A204.1 (cell line): ENCODE measurements around the gene RLN3.

ENCODE experiments used
- FAIRE-seq: peaks from 2 replicates; lab custom pipeline; 2012; peaks lifted over from hg19 to GRCh38; lab: Jason Lieb, UNC

RLN3 gene

GRCh38 chr19:14055396-14055795 lies 27.4 kb downstream of the RLN3 start:
- no peak for FAIRE-seq

- no peak for FAIRE-seq
Measured at GRCh38 chr19:14056069-14056666, 28.2 kb downstream of the RLN3 start.

- no peak for FAIRE-seq
Measured at GRCh38 chr19:14056741-14057356, 28.9 kb downstream of the RLN3 start.

- FAIRE-seq, result no peak
Measured at GRCh38 chr19:14058182-14059092, 30.5 kb downstream of the RLN3 start.

- no peak for FAIRE-seq
Measured at GRCh38 chr19:14059093-14059480, 31.1 kb downstream of the RLN3 start.

GRCh38 chr19:14059652-14060155 lies 31.8 kb downstream of the RLN3 start:
- no peak for FAIRE-seq

- FAIRE-seq, result no peak
Measured at GRCh38 chr19:14061081-14061749, 33.3 kb downstream of the RLN3 start.

- FAIRE-seq, result no peak
Measured at GRCh38 chr19:14061751-14062557, 34.0 kb downstream of the RLN3 start, which contains the start of gene PALM3. Gene PALM3, minus strand, starts transcription at chr19:14062076. Its CDS starts 96 bp downstream, at chr19:14061980.

- no peak for FAIRE-seq
Measured at GRCh38 chr19:14062558-14062855, 34.6 kb downstream of the RLN3 start.

- FAIRE-seq, result no peak
Measured at GRCh38 chr19:14063105-14063504, 35.2 kb downstream of the RLN3 start.

GRCh38 chr19:14066134-14066533 lies 38.2 kb downstream of the RLN3 start:
- no peak for FAIRE-seq

GRCh38 chr19:14070268-14071050 lies 42.5 kb downstream of the RLN3 start:
- FAIRE-seq, result no peak

GRCh38 chr19:14072535-14073260 lies 44.8 kb downstream of the RLN3 start, which contains the start of gene MISP3:
Gene MISP3, plus strand, starts transcription at chr19:14072786. Its CDS starts 524 bp downstream, at chr19:14073310.
- no peak for FAIRE-seq

GRCh38 chr19:14073261-14073924 lies 45.4 kb downstream of the RLN3 start:
- FAIRE-seq, result no peak

- no peak for FAIRE-seq
Measured at GRCh38 chr19:14073925-14074838, 46.2 kb downstream of the RLN3 start.

- FAIRE-seq, result no peak
Measured at GRCh38 chr19:14078411-14078810, 50.5 kb downstream of the RLN3 start.
